SH-SY5Y (cell line): ENCODE data around the gene BABAM2.

Source experiments
- GATA2 ChIP-seq: IDR thresholded peaks from 2 replicates; pipeline ENCODE4 v1.6.1; 2011; ENCODE audit warnings: mild to moderate bottlenecking, low read depth, low read length
- GATA3 ChIP-seq: IDR thresholded peaks from 2 replicates; pipeline ENCODE4 v1.6.1; 2011; ENCODE audit warnings: low read depth, mild to moderate bottlenecking, low read length, moderate library complexity

BABAM2 gene

DNA sequence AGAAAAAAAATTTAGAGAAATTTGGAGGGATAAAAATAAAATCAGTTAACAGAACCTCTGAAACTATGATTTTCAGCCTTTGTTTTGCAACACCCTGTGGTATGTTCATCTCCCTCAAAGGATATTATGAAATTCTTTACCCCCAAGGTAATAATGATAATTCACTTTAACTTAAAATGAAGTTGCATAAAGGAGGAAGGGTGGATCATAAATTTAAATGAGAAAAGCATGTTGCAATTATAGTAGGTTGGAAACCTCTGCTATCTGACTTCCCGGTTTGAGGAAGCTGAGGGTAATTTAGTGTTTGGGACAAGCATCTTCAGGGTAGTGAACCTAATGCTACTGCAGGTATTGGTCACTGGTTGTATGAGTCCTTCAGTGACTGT is 102.9 kb downstream of the BABAM2 start:
- TF ChIP-seq GATA2 (no peak), GATA3 (no peak)

DNA sequence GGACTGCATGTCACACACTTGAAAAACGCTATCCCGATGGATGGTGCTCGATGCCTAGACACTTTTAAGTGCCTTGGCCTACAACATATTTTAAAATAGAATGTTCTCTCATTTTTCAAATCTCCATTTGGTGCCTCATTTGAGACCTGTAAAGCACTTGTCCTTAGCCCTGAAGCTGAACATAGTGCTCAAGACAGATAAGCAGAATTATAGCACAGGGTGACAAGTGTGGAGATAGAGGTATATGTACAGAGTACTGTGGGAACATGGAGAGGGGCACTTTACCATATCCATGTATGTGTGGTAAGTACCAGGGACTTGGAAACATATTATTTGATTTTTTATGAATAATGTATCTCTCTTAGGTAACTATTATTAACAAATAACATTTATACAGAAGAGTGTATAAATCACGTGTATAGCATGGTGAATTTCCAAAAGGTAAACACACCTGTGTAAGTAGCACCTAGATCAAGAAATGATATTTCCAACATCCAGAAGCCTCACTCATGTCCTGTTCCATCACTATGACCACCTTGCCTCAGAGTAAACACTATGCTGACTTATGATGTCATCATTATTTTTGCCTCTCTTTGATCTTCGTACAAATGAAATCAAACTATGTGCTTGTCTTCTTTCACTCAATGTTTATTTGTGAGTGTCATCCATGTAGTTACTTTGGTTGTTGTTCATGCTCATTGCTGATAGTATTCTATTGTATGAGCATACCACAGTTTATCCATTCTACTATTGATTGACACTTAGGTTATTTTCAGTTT is 103.6 kb downstream of the BABAM2 start:
- no peak for TF ChIP-seq GATA2

DNA sequence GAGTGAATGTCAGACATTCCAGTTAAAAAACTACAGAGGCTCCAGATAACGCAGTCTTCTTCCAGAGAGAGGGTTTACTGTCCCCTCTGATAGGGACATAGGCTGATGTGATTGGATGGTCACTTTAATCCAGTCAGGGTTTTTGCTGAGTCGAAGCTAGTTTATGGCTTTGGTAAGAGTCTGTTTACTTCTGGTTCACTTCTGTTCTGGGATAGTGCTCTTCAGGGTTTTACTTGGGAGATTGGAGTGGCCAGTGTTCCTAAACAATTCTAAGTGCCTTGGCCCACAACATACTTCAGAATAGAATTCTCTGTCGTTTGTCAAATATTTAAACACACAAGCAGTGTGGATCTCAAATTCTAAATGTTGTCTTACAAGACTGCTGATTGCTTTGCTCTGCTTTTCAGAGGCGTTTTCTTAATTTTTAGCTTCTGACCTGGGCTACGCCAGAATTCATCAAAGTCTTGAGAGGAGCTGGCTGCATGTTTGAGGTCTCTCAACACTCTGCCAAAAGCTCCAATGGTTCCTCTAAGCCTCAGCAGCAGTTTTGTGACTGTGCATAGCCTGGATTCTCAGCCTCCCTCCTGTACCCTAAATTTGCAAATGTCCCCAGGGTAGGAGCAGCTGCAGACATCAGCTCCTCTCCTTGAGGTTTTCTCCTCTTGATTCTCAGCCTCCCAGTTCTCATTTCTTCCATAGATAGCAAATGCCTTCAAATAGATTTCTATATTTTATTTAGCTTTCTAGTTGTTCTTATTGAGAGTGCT is 105.8 kb downstream of the BABAM2 start:
- no peak for TF ChIP-seq GATA3
- no peak for TF ChIP-seq GATA2

DNA sequence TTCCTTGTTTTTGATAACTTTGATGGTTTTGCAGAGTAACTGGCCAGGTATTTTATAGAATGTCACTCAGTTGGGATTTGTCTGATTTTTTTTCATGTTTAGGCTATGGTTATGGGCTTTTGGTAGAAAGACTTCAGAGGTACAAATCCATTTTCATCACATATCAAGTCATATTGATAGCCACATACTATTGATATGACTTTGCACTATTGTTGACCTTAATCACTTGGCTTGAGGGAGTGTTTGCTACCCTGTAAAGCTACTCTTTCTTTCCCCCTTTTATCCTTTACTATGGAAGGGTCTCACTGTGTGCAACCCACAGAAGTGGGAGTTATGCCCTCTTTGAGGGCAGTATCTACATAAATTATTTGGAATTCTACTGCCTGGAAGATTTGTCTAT is 109.8 kb downstream of the BABAM2 start:
- TF ChIP-seq GATA3 (no peak), GATA2 (no peak)

DNA sequence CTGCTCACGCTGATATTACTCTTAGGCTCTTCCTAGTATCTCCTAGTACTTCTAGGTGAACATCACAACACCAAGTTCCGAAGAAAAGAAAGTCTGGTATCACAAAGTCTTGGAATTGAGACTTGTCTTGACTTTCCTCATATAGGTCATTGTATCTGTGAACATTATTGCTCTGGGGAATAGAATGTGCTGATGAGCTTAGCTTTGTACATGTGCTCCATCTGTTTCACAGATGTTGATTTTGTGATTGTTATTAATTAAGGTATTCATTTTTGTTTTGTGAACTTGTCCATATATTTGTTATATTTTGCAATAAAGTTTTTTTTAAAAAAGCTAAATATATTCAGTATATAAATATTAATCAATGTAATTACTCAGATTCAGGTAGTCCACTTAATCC is 111.7 kb downstream of the BABAM2 start:
- TF ChIP-seq GATA2, result no peak
- TF ChIP-seq GATA3, result no peak

DNA sequence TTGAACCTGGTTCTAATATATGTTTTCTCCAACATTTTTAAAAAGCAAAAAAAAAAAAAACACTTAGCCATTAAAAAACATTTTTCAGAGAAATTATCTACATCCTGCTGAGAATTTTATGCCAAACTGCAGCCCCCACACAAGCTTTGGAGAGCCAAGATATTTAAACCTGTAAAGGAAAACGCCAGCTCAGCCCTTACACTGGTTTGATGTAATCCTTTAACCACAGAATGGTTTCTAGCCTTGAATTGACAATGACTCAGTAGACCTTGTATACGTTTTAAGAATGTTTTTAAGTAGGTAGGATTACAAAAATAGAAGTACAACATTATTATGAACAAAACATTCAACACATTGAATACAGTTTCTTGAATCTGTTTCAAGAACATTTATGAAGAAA is 113.6 kb downstream of the BABAM2 start:
- TF ChIP-seq GATA3 (no peak), GATA2 (no peak)

DNA sequence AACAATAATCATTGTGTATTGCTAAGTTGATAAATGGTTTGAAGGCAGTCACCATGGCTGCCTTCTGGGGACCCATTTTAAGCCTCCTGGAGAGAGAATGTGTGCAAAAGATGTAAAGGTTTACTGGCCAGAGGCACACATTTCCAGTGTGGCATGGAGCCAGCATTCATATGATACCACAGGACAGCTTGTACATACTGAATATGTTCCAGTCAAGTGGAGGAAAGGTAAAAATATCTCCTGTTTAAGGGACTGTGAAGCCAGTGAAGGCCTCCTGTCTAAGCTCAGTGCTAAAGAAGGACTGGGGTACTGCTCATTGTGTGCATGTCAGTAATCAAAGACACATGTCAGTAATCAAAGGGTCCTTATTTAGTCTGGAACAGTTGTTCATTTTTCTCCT is 119.2 kb downstream of the BABAM2 start:
- no peak for TF ChIP-seq GATA2
- TF ChIP-seq GATA3, result no peak

DNA sequence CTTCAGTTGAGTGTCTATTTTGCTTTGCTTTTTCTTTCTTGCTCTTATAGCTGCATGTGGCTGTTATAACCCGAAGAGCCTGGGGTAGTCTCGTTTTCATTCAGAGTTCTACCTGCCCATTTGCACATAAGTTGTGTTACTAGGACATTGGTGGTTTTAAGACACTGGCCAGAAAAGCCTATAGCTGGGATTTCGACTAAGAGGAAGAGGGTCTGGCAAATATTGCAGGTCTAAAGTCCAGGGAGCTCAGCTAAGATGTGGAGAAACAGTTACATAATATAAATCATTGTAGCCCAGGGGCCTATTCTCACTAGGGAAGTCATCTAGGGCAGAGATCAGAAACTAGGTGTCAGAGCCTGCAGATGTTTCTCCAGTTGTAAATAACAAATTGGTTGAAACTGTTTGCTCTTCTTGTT is 120.8 kb downstream of the BABAM2 start:
- TF ChIP-seq GATA2 (no peak), GATA3 (no peak)

DNA sequence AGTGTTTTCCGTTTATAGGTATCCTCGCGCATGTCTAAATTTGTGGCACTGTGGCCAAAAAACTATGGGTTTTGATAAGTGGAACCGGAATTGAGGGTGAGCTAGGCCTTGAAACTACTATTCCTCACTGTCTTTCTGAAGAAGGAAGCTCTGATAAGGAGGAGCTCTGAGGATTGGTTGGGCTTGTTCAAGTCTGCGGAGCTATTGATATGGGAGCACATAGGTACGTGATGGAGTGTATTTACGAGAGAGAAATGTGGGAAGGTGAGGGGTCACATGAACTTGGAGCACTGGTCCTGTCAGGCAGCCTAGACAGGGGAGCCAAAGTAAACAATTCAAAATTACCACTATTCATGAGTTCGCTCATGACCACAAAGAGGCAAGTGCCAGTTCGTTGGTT is 131.4 kb downstream of the BABAM2 start:
- TF ChIP-seq GATA2 (no peak), GATA3 (no peak)

DNA sequence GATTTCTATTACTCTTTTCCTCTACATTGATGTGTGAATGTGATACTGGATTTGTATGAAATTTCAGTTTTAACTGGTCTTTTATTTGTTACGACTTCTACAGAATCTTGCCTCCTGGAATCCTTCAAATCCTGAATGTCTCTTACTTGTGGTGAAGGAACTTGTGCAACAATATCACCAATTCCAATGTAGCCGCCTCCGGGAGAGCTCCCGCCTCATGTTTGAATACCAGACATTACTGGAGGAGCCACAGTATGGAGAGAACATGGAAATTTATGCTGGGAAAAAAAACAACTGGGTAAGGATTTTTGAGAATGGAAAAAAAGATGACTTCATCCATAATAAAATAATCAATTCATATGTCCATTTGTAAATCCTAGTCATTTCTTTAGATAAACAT is 134.6 kb downstream of the BABAM2 start:
- TF ChIP-seq GATA3, result no peak
- no peak for TF ChIP-seq GATA2

DNA sequence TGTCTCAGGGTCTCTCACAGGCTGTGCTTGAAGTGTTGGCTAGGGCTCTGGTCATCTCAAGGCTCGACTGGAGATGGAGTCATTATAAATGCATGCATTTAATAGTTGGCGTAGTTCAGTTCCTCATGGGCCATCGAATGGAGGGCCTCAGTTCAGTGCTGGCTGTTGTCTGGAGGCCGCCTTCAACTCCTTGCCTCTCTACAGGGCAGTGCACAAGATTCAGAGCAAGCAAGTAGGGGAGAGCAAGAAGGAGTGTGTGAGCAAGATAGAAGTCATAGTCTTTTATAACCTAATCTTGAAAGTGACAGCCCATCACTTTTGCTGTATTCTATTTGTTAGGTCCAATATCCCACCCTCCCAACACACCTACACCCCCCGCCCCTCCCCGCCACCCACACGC is 137.5 kb downstream of the BABAM2 start:
- TF ChIP-seq GATA2 (no peak), GATA3 (no peak)

DNA sequence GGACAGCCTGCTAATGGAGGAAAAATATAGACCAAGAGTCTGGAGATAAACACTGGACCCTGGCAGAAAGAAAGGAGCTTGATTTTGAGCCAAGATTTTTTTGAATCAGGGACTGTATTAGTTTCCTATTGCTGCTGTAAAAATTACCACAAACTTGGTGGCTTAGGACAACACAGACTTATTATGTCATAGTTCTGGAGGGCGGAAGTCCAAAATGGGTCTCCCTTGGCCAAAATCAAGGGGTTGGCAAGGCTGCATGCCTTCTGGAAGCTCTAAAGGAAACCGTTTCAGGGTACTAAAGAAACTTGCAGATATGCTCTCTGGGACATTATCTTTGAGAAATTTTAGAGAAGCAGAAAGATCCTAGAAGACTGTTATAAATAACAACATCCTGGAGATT is 140.1 kb downstream of the BABAM2 start:
- TF ChIP-seq GATA3 (no peak), GATA2 (no peak)

DNA sequence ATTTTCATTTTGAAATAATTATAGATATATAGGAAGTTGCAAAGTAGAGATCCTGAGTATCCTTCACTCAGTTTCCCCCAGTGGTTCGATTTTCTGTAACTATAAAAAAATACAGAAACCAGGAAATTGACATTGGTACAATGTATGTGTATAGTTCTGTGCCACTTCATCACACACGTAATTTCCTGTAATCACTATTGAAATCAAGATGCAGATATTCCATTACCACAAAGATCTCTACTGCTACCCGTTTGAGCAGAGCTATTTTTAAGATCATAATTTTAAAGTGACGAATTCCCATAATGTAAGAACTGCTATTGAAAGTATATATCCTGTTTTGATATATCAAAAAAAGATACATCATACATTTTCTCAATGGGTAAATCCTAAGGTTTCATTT is 142.3 kb downstream of the BABAM2 start:
- TF ChIP-seq GATA3 (no peak), GATA2 (no peak)

DNA sequence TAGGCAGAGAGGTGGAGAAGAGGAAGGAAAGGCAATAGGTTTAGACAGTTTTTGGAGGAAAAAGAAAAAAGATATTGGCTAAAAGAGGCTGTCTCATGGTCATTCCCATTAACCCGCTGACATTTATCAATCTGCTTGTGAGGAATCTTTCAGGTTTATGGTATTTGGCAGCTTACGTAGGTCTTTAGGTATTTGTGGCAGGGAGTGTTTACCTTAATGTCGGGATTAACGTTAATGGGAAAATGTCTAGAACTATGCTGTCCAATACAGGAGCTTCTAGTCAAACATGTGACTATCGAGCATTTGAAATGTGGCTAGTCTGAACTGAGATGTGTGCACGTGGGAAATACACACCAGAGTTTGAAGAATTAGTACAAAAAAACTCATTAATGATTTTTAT is 144.2 kb downstream of the BABAM2 start:
- no peak for TF ChIP-seq GATA2
- no peak for TF ChIP-seq GATA3

DNA sequence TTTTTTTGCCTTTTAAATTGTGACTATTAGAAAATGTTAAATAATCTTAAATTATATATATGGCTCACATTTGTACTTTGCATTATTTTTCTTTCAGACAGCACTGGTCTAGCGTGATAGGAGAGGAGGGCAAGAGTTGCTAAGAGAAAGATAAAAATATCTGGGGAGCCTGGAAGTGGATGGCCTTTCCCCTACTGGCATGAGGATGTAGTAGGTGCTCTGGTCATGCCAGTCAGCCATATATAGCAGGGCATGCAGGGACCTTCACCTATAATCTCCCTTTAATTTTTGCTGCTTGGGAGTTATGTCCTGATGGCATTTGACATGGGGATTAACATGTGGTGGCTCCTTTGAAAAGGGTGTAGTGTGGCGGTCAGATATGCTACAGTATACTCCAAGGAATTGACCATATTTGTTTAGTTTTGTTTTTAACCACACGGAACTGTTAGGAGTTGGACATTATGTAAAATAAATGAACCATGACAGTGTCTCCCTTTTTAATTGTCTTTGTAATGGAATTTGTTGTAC is 144.7 kb downstream of the BABAM2 start:
- TF ChIP-seq GATA3, result no peak
- TF ChIP-seq GATA2, result no peak

DNA sequence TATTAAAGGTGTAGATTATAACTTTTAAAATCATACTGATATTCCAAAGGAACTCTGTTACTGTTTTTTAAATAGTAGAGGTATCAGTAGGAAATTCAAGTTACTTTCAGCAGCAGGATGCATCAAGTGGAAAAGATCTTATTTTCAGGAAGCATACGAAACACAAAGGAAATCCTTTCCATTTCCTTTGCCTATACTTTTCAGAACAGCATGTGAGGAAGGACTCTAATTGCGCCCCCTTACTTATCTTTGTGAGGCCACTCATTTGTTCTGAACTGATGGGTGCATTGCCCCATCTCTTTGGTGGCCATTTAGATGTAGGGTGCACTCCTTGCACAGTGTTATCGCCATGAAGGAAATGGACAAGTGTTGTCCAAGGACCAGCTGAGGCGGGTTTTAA is 145.3 kb downstream of the BABAM2 start:
- TF ChIP-seq GATA2 (no peak), GATA3 (no peak)

DNA sequence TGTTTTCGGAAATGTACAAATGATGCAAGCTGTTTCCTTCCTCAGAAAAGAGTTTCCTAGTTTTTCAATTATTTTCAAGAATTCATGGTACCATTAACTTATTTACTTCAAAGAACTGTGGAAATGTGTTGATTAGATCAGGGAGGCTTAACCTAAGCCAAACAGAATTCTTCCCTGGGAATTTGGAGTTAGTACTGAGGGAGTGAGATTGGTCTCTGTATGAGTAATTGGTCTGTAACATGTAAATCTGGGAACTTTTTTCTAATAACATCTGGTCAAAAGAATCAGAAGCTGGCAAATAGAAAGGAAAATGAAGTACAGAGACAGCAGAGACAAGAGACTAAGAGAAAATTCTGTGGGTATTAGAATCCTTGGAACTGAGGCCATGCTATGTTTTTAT is 145.8 kb downstream of the BABAM2 start:
- TF ChIP-seq GATA3 (no peak), GATA2 (no peak)
